Urinary bladder (tissue), 4 donors: ENCODE data around the gene RAPH1. TPM values are rescaled to one million over a fixed set of nuclear protein-coding genes. Genes with fewer than 3 reads are reported as not detected.

Experiments
- DNase-seq: peaks from one replicate; pipeline ENCODE4 v3.0.0-alpha.2; 2015; ENCODE audit errors: extremely low spot score
- H3K27ac ChIP-seq: one replicate; pipeline ENCODE4 v1.5.1; 2013; ENCODE audit warnings: low read depth, mild to moderate bottlenecking, moderate library complexity
- H3K36me3 ChIP-seq: one replicate; pipeline ENCODE4 v1.6.1; 2013; ENCODE audit warnings: mild to moderate bottlenecking, moderate library complexity; ENCODE audit not compliant: insufficient read depth
- H3K4me1 ChIP-seq: one replicate; pipeline ENCODE4 v1.6.1; 2013; ENCODE audit warnings: mild to moderate bottlenecking, moderate library complexity; ENCODE audit not compliant: insufficient read depth
- H3K4me3 ChIP-seq: one replicate; pipeline ENCODE4 v1.5.1; 2013; ENCODE audit warnings: low read depth, low read length
- WGBS: extraction: QIAGEN DNeasy Blood & Tissue Kit; methylation state at CpG from one replicate; pipeline ENCODE4 v1.1.7; 2013; 5-methylcytosine and 5-hydroxymethylcytosine counted together
- polyA plus RNA-seq: library from polyadenylated mRNA; stranded (reverse); fragments of 200-250 nt; gene quantifications from one replicate; pipeline ENCODE4 v1.2.3, GENCODE V29; 2013
- total RNA-seq: library from RNA; depleted of rRNA; stranded (reverse); fragments of >200 nt; gene quantifications from one replicate; pipeline ENCODE4 v1.2.3, GENCODE V29; 2014
- donor health status: healthy with polysubstance abuse.
- donor health status: healthy.

Gene RAPH1
- total and polyA plus RNA-seq, 2 donors = 5.3 to 47.7 TPM

DNA sequence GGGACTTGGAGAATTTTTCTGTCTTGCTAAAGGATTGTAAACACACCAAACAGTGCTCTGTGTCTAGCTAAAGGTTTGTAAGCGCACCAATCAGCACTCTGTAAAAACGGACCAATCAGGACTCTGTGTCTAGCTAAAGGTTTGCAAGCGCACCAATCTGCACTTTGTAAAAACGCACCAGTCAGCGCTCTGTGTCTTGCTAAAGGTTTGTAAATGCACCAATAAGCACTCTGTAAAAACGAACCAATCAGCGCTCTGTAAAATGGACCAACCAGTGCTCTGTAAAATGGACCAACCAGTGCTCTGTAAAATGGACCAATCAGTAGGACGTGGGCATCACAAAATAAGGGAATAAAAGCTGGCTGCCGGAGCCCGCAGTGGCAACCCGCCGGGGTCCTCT, 190.4 kb downstream of the RAPH1 start:
- WGBS = 96% methylated on average over 12 of the region's 12 CpGs
- Histone ChIP-seq H3K27ac (no peak overlapping the region), H3K4me1 (no peaks in the 10 kb centered on the region), H3K4me3 (no peak overlapping the region), H3K36me3 (no peaks in the 10 kb centered on the region)
- DNase-seq = no peak

Other genes with a start within 250 kb of the RAPH1 start
- 55.0 TPM for gene ABI2, start 206.9 kb downstream of the RAPH1 start, total RNA-seq
- 35.9 TPM for gene ABI2, start 206.9 kb downstream of the RAPH1 start, polyA plus RNA-seq
- gene CD28, start 171.3 kb upstream of the RAPH1 start, total RNA-seq = 6.1 TPM
- 0.33 TPM for gene CD28, start 171.3 kb upstream of the RAPH1 start, polyA plus RNA-seq